Urothelium cell line (cell line): ENCODE results near the gene POU4F2.

Experiments used
- DNase-seq: peaks from one replicate; pipeline ENCODE4 v3.0.0; 2011; ENCODE audit warnings: low spot score, mixed read lengths
- FAIRE-seq: peaks from 2 replicates; lab custom pipeline; 2011; peaks lifted over from hg19 to GRCh38; lab: Jason Lieb, UNC

The POU4F2 gene, protein sequence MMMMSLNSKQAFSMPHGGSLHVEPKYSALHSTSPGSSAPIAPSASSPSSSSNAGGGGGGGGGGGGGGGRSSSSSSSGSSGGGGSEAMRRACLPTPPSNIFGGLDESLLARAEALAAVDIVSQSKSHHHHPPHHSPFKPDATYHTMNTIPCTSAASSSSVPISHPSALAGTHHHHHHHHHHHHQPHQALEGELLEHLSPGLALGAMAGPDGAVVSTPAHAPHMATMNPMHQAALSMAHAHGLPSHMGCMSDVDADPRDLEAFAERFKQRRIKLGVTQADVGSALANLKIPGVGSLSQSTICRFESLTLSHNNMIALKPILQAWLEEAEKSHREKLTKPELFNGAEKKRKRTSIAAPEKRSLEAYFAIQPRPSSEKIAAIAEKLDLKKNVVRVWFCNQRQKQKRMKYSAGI

DNA sequence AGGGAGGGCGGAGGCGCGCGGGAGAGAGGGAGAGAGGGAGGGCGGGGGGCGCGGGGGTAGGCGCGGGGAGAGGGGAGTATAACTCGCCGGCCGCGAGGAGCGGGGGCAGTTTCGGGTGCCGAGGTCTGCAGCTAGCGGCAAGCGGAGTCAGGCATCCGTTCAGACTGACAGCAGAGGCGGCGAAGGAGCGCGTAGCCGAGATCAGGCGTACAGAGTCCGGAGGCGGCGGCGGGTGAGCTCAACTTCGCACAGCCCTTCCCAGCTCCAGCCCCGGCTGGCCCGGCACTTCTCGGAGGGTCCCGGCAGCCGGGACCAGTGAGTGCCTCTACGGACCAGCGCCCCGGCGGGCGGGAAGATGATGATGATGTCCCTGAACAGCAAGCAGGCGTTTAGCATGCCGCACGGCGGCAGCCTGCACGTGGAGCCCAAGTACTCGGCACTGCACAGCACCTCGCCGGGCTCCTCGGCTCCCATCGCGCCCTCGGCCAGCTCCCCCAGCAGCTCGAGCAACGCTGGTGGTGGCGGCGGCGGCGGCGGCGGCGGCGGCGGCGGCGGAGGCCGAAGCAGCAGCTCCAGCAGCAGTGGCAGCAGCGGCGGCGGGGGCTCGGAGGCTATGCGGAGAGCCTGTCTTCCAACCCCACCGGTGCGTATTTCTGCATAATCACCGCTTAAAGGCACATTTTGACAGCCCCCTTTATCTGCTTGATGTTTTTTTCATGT is at the start of gene POU4F2:
POU4F2 (plus strand) TSS at position 108 of the 720 bp plus-strand sequence; CDS start at position 356, 248 bp downstream.
- FAIRE-seq (no peak), DNase-seq (peak; percentile 52)

DNA sequence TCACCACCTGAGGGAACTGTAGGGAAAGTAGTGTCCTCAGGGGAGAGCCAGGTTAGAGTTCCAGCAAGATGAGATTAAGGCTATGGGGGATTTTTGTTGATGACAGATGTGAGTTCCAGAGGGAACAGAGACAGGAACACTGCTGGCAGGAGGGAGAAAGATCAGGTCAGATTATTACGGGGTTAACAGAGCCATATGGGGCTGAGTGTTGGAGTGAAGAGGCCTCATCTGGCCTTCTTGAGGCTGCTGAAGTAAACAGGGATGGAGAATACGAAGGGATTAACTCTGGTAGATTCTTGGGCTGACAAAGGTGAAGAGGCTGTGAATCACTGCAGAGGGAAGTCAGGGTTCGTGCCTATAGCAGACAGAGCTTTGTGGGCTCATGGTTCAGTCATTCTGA is 47.9 kb upstream of the POU4F2 start:
- FAIRE-seq (no peak), DNase-seq (no peak)

DNA sequence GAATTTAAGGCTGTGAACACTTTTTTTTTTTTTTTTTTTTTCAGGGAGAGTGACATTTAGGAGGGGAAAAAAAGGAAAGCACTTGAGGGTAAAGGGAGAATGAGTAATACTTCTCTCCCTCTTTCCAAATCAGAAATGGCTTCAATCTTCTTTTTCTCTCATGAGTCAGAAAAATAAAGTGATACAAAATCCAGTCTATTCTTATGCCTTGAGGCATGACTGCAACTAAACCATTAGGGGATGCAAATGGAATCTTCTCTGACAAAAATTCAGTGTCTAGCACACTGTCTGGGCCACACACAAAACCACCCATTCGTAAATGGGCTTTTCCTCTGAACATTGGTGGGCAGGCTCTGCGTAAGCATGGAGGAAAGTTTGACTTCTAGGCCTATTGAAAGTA is 46.7 kb upstream of the POU4F2 start:
- FAIRE-seq (no peak), DNase-seq (no peak)

DNA sequence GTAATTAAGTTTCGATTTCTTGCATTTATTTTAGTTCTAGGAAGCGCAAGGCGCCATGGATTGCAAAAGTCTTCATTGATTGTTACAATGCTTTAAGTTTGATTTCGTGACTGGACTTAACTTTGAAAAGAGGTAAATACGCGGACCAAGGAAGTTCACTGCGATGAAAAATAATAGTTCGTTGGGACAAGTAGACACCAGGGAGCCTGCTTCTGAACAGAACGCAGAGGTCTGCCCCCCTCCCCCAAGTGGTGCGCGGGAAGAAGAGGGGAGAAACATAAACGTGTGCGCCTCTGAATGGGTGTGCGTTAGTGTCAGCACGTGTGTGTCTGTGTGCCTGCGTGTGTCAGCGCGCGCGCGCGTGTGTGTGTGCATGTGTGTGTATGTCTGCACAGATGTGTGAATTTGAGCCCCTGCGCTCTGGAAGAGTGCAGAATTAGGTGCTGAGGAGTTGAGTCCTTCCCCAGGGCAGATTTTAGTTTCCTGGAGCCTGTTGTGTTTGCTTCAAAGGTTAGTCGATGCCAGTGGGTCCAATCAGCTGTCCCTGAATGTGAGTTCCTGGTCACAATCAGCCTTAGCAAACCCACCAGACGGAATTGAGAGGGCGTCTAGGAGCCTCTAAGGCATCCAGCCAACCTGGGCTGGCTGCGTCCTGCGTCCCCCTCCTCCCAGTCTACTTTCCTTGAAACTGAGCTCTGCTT is 5.8 kb upstream of the POU4F2 start:
- DNase-seq (no peak), FAIRE-seq (no peak)

DNA sequence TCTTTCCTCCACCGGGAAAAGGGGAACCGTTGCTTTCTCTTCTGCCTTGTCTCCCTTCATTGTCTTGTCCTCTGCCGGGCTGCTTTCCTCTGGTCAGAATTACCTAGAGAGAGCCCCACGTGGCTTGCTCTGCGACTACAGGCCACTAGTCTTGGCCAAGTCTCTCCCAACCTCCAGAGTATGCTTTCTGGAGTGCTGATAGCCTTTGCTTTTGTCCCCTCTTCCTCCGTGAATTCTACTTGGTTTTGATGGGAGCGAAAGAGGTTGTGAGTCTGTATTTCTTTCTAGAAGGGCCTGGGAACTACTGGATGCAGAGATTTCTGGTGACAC is 5.3 kb upstream of the POU4F2 start:
- DNase-seq (no peak), FAIRE-seq (no peak)

DNA sequence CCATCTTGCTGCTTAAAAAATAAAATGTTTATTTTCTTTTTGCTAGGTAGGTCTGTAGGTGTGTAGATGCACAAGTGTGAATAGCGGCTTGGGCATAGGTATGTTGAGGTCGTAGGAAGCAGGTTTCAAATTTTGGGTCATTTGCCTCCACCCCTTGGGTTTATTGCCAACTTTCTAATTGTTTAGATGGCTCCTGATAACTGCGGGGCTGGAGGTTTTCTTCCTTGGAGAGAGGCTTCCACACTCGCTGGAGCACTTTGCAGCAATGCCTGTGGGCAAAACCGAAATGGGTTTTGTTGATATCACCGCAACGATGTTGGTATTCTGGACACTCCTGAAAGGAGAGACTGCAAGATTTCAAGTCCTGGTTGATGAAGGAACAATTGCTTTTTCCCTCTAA is 3.9 kb upstream of the POU4F2 start:
- no peak for DNase-seq
- FAIRE-seq = no peak

DNA sequence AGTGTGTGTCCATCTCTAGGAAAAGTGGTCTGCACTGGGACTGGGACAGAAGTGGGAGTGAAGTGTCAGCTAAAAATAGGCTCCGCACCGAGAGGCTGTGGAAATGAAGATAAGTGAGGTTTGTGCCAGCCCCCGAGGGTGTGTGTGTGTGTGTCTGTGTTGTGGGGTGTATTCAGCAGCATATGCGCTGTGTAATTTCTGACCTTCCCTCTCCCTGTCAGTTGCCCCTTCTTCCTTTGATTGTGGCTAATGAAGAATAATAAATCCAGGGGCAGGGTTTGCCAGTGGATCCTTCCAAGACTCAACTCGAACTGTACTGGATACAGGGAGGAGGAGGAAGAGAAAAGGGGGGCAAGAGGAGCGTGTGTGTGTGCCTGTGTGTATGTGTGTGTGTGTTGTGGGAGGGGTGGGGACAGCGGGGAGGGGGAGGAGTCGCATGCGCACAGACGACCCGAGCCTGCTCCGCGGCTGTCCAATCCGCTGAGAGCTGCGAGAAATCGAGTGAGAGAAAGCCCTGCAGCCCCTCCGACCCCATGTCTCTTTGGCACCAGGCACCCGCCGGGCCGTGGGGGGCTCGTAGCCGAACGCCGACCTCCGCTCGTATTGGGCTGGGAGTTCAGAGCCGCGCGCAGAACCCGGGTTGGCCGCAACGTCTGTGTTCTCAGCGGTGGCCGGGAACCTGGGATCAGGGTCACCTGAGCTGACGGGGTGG is 916 bp upstream of the POU4F2 start:
- DNase-seq = no peak
- no peak for FAIRE-seq

DNA sequence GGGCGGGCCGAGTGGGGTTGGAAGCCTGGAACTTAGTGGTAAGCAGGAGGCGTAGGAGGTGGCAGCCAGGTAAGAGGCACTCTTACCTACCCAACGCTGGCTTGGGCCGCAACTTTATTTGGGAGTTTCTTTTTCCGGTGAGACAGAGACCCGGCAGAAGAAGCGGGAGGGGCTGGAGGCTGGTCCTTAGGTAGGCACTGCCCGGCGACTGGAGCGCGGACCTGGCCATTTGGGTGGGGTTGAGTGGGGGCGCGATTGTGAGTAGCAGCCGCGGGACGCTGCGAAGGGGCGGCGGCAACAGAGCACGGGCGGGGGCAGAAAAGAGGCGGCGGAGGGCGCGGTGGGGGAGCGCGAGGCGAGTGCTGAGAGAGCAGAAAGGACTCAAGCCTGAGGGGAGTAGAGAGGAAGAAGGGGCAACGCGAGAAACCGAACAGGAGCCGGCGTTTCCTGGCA is 334 bp upstream of the POU4F2 start:
- FAIRE-seq = no peak
- DNase-seq = peak; percentile 23

DNA sequence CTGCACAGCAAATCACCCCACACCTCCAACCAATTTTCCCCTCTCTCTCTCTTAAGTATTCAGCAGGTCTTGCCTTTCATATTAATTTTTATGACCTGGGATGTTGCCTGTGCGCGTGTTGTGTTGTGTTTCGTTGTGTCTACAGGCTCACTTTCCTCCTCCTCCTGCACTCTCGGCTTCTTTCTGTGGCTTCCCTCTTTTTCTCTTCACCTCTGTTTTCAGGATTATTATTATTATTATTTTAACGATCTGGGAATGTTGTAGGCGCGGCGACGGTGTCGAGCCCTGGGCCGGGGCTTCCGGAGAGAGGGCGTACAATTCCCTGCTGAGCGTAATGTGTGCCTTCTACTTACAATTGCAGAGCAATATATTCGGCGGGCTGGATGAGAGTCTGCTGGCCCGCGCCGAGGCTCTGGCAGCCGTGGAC is 826 bp downstream of the POU4F2 start:
- no peak for FAIRE-seq
- no peak for DNase-seq

DNA sequence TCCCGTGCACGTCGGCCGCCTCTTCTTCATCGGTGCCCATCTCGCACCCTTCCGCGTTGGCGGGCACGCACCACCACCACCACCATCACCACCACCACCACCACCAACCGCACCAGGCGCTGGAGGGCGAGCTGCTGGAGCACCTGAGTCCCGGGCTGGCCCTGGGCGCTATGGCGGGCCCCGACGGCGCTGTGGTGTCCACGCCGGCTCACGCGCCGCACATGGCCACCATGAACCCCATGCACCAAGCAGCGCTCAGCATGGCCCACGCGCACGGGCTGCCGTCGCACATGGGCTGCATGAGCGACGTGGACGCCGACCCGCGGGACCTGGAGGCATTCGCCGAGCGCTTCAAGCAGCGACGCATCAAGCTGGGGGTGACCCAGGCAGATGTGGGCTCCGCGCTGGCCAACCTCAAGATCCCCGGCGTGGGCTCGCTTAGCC is 1.4 kb downstream of the POU4F2 start:
- DNase-seq (no peak), FAIRE-seq (no peak)

DNA sequence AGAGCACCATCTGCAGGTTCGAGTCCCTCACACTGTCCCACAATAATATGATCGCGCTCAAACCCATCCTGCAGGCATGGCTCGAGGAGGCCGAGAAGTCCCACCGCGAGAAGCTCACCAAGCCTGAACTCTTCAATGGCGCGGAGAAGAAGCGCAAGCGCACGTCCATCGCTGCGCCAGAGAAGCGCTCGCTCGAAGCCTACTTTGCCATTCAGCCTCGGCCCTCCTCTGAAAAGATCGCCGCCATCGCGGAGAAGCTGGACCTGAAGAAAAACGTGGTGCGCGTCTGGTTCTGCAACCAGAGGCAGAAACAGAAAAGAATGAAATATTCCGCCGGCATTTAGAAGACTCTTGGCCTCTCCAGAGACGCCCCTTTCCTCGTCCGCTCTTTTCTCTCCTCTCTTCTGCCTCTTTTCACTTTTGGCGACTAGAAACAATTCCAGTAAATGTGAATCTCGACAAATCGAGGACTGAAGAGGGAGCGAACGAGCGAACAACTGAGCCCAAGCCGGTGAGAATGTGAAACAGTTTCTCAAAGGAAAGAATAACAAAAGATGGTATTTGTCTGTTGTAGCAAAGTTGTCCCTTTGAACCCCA is 1.9 kb downstream of the POU4F2 start:
- no peak for FAIRE-seq
- no peak for DNase-seq

DNA sequence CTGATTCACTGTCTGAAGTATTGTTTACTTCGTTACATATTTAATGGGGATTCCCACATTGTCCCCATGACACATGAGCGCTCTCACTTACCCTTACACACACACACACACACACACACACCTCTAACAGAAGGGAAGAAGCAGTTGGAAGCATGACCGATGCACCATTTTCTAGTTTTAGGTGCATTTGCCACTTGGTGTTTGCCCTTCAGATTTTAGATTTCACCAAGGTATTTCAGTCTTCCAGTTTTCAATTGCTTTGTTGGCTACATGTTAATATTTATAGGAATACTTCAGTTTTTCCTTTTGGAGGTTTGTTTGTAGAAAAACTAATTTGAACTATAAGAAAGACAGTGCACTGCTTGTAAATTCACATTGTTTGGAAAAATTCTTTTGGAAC is 3.1 kb downstream of the POU4F2 start:
- DNase-seq (no peak), FAIRE-seq (no peak)

DNA sequence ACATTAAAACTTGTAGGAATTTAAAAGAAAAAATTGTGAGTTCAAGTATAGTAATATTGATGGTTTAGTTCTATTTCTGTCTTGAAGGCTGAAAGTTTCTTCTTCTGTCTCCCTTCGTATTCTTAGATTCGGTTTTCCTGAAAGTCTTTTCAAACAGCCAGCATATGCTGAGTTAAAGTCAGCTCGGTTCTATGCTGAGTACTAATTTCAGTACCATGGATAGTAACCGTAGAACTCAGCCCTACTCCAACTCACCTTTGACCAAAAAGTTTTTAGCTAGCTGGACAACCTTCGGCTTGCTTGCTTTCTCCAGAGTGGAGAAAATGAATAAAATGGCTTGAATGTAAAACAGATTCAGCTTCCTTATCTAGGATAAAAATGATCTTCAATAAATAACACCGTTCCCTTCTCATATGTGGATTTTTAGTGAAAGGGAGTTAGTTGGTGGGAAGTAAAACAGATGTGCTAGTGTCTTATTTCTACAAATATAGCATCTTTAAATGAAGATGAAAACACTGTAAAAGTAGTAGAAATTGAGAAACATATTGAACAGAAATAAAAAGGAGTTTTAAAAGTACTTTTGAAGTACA is 5.2 kb downstream of the POU4F2 start:
- peak; percentile 35 for DNase-seq

DNA sequence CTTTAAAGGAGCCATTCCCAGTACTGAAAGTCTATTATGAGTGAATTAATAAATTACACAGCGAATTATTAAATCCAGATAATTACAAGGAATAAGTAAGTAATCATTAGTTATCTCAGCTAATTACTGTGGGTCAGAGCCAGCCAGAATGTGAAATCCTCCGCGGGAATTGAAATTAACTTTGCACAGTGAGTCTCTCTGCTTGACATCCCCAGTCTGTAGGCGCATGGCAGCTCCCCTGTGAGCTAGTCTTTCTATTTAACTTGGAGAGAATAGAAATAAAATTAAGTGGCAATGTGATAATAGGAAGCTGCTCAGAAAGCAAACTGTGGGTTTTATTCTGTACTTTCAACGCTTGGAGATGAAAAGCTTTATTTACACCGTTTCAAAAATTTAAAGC is 7.2 kb downstream of the POU4F2 start:
- FAIRE-seq (no peak), DNase-seq (no peak)

More for the DNA sequence above, 5.2 kb downstream of the POU4F2 start:
- FAIRE-seq = no peak

DNA sequence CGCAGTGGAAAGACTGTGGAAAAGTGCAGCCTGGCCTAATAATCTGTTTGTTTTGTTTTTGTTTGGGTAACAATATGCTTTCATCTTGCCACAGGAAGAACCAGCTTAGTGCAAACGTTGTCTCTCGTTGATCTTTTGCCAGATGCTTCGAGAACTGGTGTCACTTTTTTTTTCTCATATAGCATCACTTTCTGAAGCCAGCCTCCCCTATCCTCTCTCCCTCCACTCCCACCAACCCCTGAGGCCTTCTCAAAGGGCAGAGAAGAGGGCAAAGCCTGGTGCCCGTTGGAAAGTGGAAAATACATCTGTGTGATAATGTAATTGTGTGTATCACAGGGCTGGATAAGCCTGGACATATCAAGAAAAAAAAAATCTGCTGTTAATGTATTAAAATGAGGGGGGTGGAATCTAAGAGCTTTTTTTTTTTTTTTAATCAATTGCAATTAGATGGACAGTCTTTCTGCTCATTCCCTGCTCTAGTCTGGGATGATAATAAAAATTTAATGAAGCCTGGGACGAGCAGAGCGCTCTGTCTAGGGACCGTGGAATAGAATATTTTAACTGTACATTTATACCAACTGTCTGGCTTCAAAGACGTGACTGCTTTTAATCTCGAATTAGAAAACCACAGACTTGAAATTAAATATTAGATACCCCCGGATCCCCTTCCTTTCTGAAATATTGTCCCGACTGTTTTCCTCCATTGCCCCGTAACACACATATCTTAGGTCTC is 8.1 kb downstream of the POU4F2 start:
- DNase-seq = no peak
- FAIRE-seq = no peak

DNA sequence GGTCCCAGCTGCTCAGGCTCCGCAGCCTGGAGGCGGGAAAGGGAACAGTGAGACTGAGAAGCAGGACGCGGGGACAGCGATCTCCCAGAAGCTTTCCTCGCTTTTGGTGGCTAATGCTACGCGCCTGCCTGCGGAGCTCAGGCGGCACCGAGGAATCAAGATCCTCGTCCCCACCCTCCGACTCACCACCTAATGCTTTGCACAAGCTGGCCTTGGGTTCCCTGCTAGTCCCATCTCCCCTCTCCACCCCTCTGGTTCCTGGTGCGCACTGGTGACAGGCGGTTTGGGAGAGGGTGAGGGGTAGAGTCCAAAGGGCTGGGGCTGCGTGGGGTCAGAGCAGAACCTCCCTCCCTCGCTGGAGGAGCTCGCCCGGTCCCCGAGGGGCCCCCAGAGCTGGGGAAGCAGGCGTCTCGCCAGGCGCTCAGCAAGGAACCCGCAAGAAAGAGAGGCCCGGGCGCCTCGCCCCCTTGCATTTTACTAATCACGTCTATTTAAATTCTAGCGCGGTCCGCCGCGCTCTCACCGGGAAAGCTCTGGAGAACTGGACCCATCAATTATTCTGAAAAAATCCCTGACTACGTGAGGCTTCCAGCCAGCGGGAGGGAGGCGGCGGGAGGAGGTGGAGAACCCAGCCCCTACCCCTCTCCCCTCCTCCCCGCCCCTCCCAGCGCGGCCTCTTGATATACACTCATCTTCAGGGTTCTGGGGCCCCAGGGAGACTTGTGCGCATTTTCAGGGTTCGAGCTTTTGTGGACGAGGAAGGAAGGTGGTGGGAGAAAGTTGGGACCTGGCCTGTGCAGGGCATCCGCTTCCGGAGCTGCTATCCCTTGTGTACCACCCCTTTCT is 9.1 kb downstream of the POU4F2 start:
- no peak for DNase-seq
- no peak for FAIRE-seq

DNA sequence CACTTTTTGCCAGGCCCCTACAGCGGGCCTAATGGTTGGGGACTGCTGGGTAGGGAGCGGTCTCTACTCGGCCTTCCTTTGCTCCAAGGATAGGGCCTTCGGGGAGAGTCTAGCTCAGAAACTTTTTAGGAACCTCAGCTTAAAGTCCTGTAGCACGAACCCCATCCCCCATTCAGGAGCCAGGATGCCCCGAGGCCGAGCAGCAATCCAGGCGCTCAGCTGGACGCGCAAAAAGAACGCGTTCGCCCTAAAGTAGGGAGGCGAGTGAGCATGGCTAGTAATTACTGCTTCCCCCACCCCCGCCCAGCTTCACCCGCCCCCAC is 9.7 kb downstream of the POU4F2 start:
- DNase-seq (no peak), FAIRE-seq (no peak)

DNA sequence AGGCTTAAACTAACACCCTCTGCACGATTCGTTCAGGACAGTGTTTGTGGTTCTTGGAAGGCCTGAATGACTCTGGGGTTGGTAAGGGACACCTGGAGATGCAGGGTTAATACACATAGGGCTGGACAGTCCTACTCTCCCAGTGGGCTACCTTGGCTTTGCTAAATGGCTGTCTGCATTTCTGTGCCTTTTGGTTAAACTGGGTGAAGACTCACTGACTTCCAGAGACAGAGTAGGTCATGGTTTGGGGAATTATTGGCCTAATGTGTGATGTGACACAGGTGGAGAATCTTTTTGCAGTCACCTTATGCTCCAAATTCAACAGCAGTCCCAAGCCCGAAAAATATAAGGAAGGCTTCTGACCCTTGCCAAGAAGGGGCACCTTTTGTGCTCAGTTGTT is 10.5 kb downstream of the POU4F2 start:
- FAIRE-seq (no peak), DNase-seq (no peak)

DNA sequence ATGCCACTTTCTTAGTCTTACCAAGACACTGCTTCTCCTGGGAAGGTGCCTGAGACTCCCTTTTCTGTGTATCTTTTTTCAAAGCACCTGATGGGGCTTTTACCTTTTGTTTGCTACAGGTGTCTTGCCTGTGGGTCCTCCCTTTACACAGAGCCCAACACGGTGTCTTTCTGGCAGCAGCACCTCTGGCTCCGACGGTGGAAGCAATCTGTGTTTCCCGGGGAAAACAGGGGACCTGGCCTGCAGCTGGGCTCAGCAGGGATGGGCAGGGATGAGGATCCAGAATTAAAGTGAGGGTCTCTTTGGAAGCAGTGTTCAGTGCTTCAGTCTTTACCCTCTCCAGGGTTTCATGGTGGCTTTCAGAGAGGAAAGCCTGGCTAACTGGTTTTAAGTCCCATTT is 11.3 kb downstream of the POU4F2 start:
- FAIRE-seq (no peak), DNase-seq (no peak)
